H1 (cell line): ENCODE data around the gene DENND5B. TPM values are rescaled to one million over a fixed set of nuclear protein-coding genes. Genes with fewer than 3 reads are reported as not detected.

Experiments
- CTCF ChIA-PET: fragments of 300-600 bp; sonication (Branson Sonifier 250); formaldehyde crosslinking; loops from one replicate; lab custom pipeline; 2021; ENCODE audit not compliant: partially characterized antibody; lab: Charles Lee
- POLR2A ChIA-PET: fragments of 300-600 bp; sonication (Branson Sonifier 250); formaldehyde crosslinking; loops from one replicate; lab custom pipeline; 2021; ENCODE audit warnings: inconsistent platforms; ENCODE audit not compliant: partially characterized antibody; lab: Charles Lee
- DNase-seq, 2 experiments: peaks; one replicate each; pipeline versions ENCODE4 v3.0.0 to v3.0.0-alpha.2; 2010 to 2022; ENCODE audit warnings: low spot score in 2 of 2, low read depth in 1 of 2, mixed read lengths in 1 of 2
- FAIRE-seq: peaks from 2 replicates; lab custom pipeline; 2011; peaks lifted over from hg19 to GRCh38; lab: Jason Lieb, UNC
- H2AFZ ChIP-seq: 2 replicates; pipeline ENCODE4 v1.8.1; 2012; ENCODE audit warnings: low read length, inconsistent platforms
- H2AK5ac ChIP-seq: 2 replicates; pipeline ENCODE4 v1.6.1; 2013; ENCODE audit warnings: low read depth, low read length
- H2BK120ac ChIP-seq: replicated peaks from 2 replicates; pipeline ENCODE3; 2013; ENCODE audit warnings: low read depth, low read length, inconsistent platforms
- H2BK12ac ChIP-seq: 2 replicates; pipeline ENCODE4 v1.6.1; 2013; ENCODE audit warnings: low read depth, low read length
- H2BK15ac ChIP-seq: 2 replicates; pipeline ENCODE4 v1.6.1; 2013; ENCODE audit warnings: low read length
- H2BK20ac ChIP-seq: 2 replicates; pipeline ENCODE4 v1.6.1; 2013; ENCODE audit warnings: low read length
- H2BK5ac ChIP-seq: 2 replicates; pipeline ENCODE4 v1.6.1; 2013; ENCODE audit warnings: low read depth, low read length
- H3K14ac ChIP-seq: 2 replicates; pipeline ENCODE4 v1.6.1; 2013; ENCODE audit warnings: inconsistent platforms; ENCODE audit not compliant: insufficient read length
- H3K18ac ChIP-seq: 2 replicates; pipeline ENCODE4 v1.6.1; 2013; ENCODE audit warnings: low read length; ENCODE audit errors: extremely low read depth
- H3K23ac ChIP-seq: 2 replicates; pipeline ENCODE4 v1.6.1; 2013; ENCODE audit warnings: inconsistent platforms; ENCODE audit not compliant: insufficient read length
- H3K23me2 ChIP-seq: 2 replicates; pipeline ENCODE4 v1.6.1; 2013; ENCODE audit warnings: low read depth, low read length
- H3K27ac ChIP-seq: 2 replicates; pipeline ENCODE4 v1.6.1; 2011; ENCODE audit warnings: low read depth, low read length, inconsistent platforms
- H3K27me3 ChIP-seq, 4 experiments: replicated peaks in 1 of 4; 1 replicate in 1 of 4; 2 replicates in 3 of 4; pipeline versions ENCODE4 v1.6.1 to v1.8.1; 2011 to 2013; ENCODE audit warnings: low read length in 3 of 4, mild to moderate bottlenecking in 3 of 4, inconsistent platforms in 2 of 4, mixed read lengths in 2 of 4, moderate library complexity in 1 of 4; ENCODE audit not compliant: control insufficient read depth in 3 of 4, insufficient read depth in 3 of 4; ENCODE audit errors: extremely low read depth in 1 of 4
- H3K36me3 ChIP-seq, 4 experiments: 2 replicates each; pipeline versions ENCODE4 v1.6.1 to v1.8.1; 2011 to 2013; ENCODE audit warnings: mild to moderate bottlenecking in 4 of 4, low read length in 3 of 4, moderate library complexity in 2 of 4, control low read depth in 1 of 4, inconsistent platforms in 1 of 4; ENCODE audit not compliant: insufficient read depth in 4 of 4, control insufficient read depth in 2 of 4
- H3K4ac ChIP-seq: replicated peaks from 2 replicates; pipeline ENCODE3; 2013; ENCODE audit warnings: low read length, low read depth, mixed read lengths, inconsistent platforms; ENCODE audit not compliant: insufficient read length
- H3K4me1 ChIP-seq, 4 experiments: replicated peaks in 1 of 4; 1 replicate in 1 of 4; 2 replicates in 3 of 4; pipeline versions ENCODE4 v1.6.1 to v1.8.1; 2011 to 2013; ENCODE audit warnings: low read length in 3 of 4, inconsistent platforms in 2 of 4, mixed read lengths in 1 of 4; ENCODE audit not compliant: insufficient read depth in 4 of 4, control insufficient read depth in 3 of 4
- H3K4me2 ChIP-seq, 2 experiments: 2 replicates each; pipeline versions ENCODE4 v1.6.1 to v1.8.1; 2011 to 2013; ENCODE audit warnings: low read depth in 2 of 2, low read length in 2 of 2, control low read depth in 1 of 2, inconsistent platforms in 1 of 2, mild to moderate bottlenecking in 1 of 2; ENCODE audit not compliant: insufficient read depth in 1 of 2
- H3K4me3 ChIP-seq, 4 experiments: fragments of 200-600, 300-600 bp in 1 of 4; sonication (generic), shearing (Covaris generic), sonication (Bioruptor Twin) in 1 of 4; 2 replicates each; pipeline versions ENCODE4 v1.5.1 to v1.8.1; 2011 to 2016; ENCODE audit warnings: low read length in 4 of 4, low read depth in 3 of 4, control low read depth in 2 of 4, inconsistent platforms in 2 of 4, mild to moderate bottlenecking in 2 of 4, mixed read lengths in 1 of 4, moderate library complexity in 1 of 4; ENCODE audit not compliant: insufficient read depth in 2 of 4; ENCODE audit errors: extremely low read depth in 1 of 4
- H3K56ac ChIP-seq: replicated peaks from 2 replicates; pipeline ENCODE3; 2013; ENCODE audit warnings: low read depth, mild to moderate bottlenecking, mixed read lengths, low read length, inconsistent platforms; ENCODE audit not compliant: insufficient read length
- H3K79me1 ChIP-seq: 2 replicates; pipeline ENCODE4 v1.6.1; 2013; ENCODE audit warnings: low read depth, low read length, control low read depth
- H3K79me2 ChIP-seq, 2 experiments: 2 replicates each; pipeline versions ENCODE4 v1.6.1 to v1.8.1; 2012 to 2013; ENCODE audit warnings: low read length in 2 of 2, mild to moderate bottlenecking in 2 of 2, inconsistent platforms in 1 of 2; ENCODE audit not compliant: insufficient read depth in 2 of 2, control insufficient read depth in 1 of 2
- H3K9ac ChIP-seq, 4 experiments: replicated peaks in 1 of 4; 1 replicate in 1 of 4; 2 replicates in 3 of 4; pipeline versions ENCODE4 v1.6.1 to v1.8.1; 2011 to 2013; ENCODE audit warnings: low read depth in 3 of 4, low read length in 3 of 4, control low read depth in 2 of 4, mild to moderate bottlenecking in 2 of 4, moderate library complexity in 2 of 4, inconsistent platforms in 1 of 4; ENCODE audit errors: extremely low read depth in 1 of 4
- H3K9me3 ChIP-seq, 2 experiments: 2 replicates each; pipeline versions ENCODE4 v1.6.1 to v1.8.1; 2012 to 2013; ENCODE audit warnings: mild to moderate bottlenecking in 2 of 2, moderate library complexity in 2 of 2, control low read depth in 1 of 2, inconsistent platforms in 1 of 2, low read depth in 1 of 2, low read length in 1 of 2, mixed read lengths in 1 of 2; ENCODE audit not compliant: insufficient read depth in 2 of 2
- H4K20me1 ChIP-seq, 2 experiments: replicated peaks in 1 of 2; 2 replicates each; pipeline versions ENCODE3 to v1.8.1; 2011 to 2013; ENCODE audit warnings: inconsistent platforms in 2 of 2, low read length in 2 of 2, mild to moderate bottlenecking in 1 of 2; ENCODE audit not compliant: insufficient read depth in 2 of 2, control insufficient read depth in 1 of 2
- H4K5ac ChIP-seq: 2 replicates; pipeline ENCODE4 v1.6.1; 2013; ENCODE audit warnings: low read length, low read depth, mixed read lengths, inconsistent platforms; ENCODE audit not compliant: insufficient read length
- H4K8ac ChIP-seq: 2 replicates; pipeline ENCODE4 v1.8.0; 2013; ENCODE audit warnings: mild to moderate bottlenecking, moderate library complexity, low read length, inconsistent platforms; ENCODE audit not compliant: insufficient read depth; ENCODE audit errors: extremely low read depth
- H4K91ac ChIP-seq: replicated peaks from 2 replicates; pipeline ENCODE3; 2013; ENCODE audit warnings: low read length, mixed read lengths, inconsistent platforms; ENCODE audit not compliant: insufficient read length
- ASH2L ChIP-seq: fragments of 200-600, 300-600 bp; sonication (generic); IDR thresholded peaks from one replicate; pipeline ENCODE4 v1.7.1; 2017; ENCODE audit warnings: low read length
- CTCF ChIP-seq, 3 experiments: IDR thresholded peaks; 1 replicate in 2 of 3; 2 replicates in 1 of 3; pipeline versions ENCODE4 v1.5.1 to v1.6.1; 2011; ENCODE audit warnings: low read length in 3 of 3, mild to moderate bottlenecking in 3 of 3, inconsistent platforms in 2 of 3, low read depth in 1 of 3, moderate library complexity in 1 of 3; ENCODE audit not compliant: insufficient read depth in 1 of 3; ENCODE audit errors: control extremely low read depth in 1 of 3
- FOSL1 ChIP-seq: IDR thresholded peaks from 2 replicates; pipeline ENCODE4 v1.6.1; 2011; ENCODE audit warnings: mild to moderate bottlenecking, low read depth, low read length, moderate library complexity; ENCODE audit not compliant: insufficient read depth
- HDAC6 ChIP-seq: IDR thresholded peaks from one replicate; pipeline ENCODE4 v1.7.1; 2012; ENCODE audit warnings: low read depth, mild to moderate bottlenecking, inconsistent platforms, low read length, moderate library complexity
- JUN ChIP-seq: IDR thresholded peaks from 2 replicates; pipeline ENCODE4 v1.6.1; 2011; ENCODE audit warnings: low read depth, mild to moderate bottlenecking, improper control_type of control experiment, low read length
- KDM4A ChIP-seq: IDR thresholded peaks from one replicate; pipeline ENCODE4 v1.7.1; 2012; ENCODE audit warnings: low read depth, mild to moderate bottlenecking, moderate library complexity, low read length, inconsistent platforms; ENCODE audit not compliant: severe bottlenecking
- NANOG ChIP-seq: IDR thresholded peaks from 2 replicates; pipeline ENCODE4 v1.6.1; 2011; ENCODE audit warnings: low read length, low read depth, mild to moderate bottlenecking, inconsistent platforms; ENCODE audit not compliant: insufficient read depth, poor library complexity, severe bottlenecking
- RBBP5 ChIP-seq: IDR thresholded peaks from 2 replicates; pipeline ENCODE4 v1.7.1; 2012; ENCODE audit warnings: low read depth, mild to moderate bottlenecking, inconsistent platforms, low read length, moderate library complexity, borderline replicate concordance
- SIRT6 ChIP-seq: IDR thresholded peaks from one replicate; pipeline ENCODE4 v1.7.1; 2012; ENCODE audit warnings: low read length, inconsistent platforms
- TCF12 ChIP-seq: IDR thresholded peaks from 2 replicates; pipeline ENCODE4 v1.6.1; 2011; ENCODE audit warnings: low read depth, mild to moderate bottlenecking, low read length
- WGBS, 2 experiments: shearing (Covaris generic) in 1 of 2; methylation state at CpG; one replicate each; pipeline versions ENCODE4 v1.1.6 to v1.1.7; 2013 to 2015; ENCODE audit warnings: low lambda C conversion rate in 2 of 2, mixed read lengths in 2 of 2, inconsistent platforms in 1 of 2, low coverage in 1 of 2, missing lambda C conversion rate in 1 of 2; ENCODE audit not compliant: insufficient replicate concordance in 2 of 2, insufficient coverage in 1 of 2, insufficient read length in 1 of 2; ENCODE audit errors: extremely low coverage in 1 of 2, missing lambda C conversion rate in 1 of 2; 5-methylcytosine and 5-hydroxymethylcytosine counted together
- polyA plus RNA-seq, 7 experiments: library from polyadenylated mRNA; depleted of rRNA in 3 of 7; stranded (reverse) in 5 of 7; unstranded in 2 of 7; fragments of >200 nt in 5 of 7; fragments of 200-250 nt in 2 of 7; gene quantifications; 1 replicate in 5 of 7; 2 replicates in 1 of 7; 4 replicates in 1 of 7; pipeline versions ENCODE4 v1.2.1 to v1.2.3, GENCODE V29; 2011 to 2013; ENCODE audit warnings: missing spikeins in 2 of 7, mixed read lengths in 2 of 7
- total RNA-seq: library from RNA; stranded (reverse); fragmentation: NEBNext Ultra II Directional; extraction: Animal tissue kit (Norgen Biotek cat#: 25700); gene quantifications from 2 replicates; pipeline ENCODE4 v1.2.1, GENCODE V29; 2021
- TF ChIP-seq, protein P1 (sequence below): IDR thresholded peaks from 2 replicates; pipeline ENCODE4 v1.6.1; 2012; ENCODE audit warnings: inconsistent platforms

DENND5B gene
- total and polyA plus RNA-seq, 2 of the 8 experiments (the other 6 are each of a cell fraction or from before 2014, with no cell fraction given), result 13.4 to 20.2 TPM

DNA sequence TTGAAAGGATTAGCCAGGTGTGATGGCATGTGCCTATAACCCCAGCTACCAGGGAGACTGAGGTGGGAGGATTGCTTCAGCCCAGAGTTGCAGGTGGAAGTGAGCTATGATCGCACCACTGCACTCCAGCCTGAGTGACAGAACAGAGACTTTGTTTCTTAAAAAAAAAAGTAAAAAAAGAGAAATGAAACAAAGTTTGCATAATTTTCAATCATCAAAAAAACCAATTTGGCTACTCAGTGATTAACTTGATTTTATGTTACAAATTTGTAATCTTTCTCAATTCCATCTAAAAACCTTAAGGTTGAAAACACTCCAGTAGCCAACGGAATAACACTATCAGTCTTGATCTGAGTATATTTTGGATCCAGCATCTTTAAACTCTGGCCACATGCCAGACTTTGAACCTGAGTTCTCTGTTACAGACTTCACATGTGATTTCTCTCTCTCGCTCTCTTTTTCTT is 12.6 kb upstream of the DENND5B start:
- Histone ChIP-seq H4K5ac (no peak overlapping the region), H2BK20ac (no peak overlapping the region), H2BK15ac (no peak overlapping the region), H3K4me1 (no peaks in the 10 kb centered on the region), H2AK5ac (no peak overlapping the region), H4K91ac (no peak overlapping the region), H3K14ac (no peak overlapping the region), H3K4ac (no peak overlapping the region), H3K18ac (no peak overlapping the region), H3K23ac (no peak overlapping the region), H3K36me3 (no peaks in the 10 kb centered on the region), H3K4me2 (no peak overlapping the region), H3K79me2 (no peaks in the 10 kb centered on the region), H3K9me3 (no peaks in the 10 kb centered on the region), H4K20me1 (no peaks in the 10 kb centered on the region), H3K56ac (no peak overlapping the region), H4K8ac (no peak overlapping the region), H2BK120ac (no peak overlapping the region), H3K27ac (no peak overlapping the region), H3K27me3 (no peaks in the 10 kb centered on the region), H3K79me1 (no peaks in the 10 kb centered on the region), H2BK5ac (no peak overlapping the region), H3K23me2 (no peaks in the 10 kb centered on the region), H2AFZ (no peak overlapping the region), H2BK12ac (no peak overlapping the region), H3K9ac (peak overlapping the region in 1 of 4 experiments; percentile 34; a peak in 1 of 7 replicates), H3K4me3 (no peak overlapping the region)
- CTCF ChIA-PET, result interaction anchor here (0.6 to 2.5 kb wide), 2 partner anchors 8 to 182 kb away, joined by 3 to 7 read pairs; no protein-coding TSS in a partner anchor
- no peak for DNase-seq
- POLR2A ChIA-PET, result interaction anchor here (0.5 kb wide), 1 partner anchor 107 kb away, joined by 3 read pairs; no protein-coding TSS in a partner anchor
- FAIRE-seq, result no peak
- 96% methylated on average over 3 of the region's 3 CpGs; no CpG with 5 or more reads in 1 of the 2 experiments for WGBS, 2 experiments
- no peak for TF ChIP-seq JUN
- no peak for TF ChIP-seq FOSL1
- TF ChIP-seq, protein P1, sequence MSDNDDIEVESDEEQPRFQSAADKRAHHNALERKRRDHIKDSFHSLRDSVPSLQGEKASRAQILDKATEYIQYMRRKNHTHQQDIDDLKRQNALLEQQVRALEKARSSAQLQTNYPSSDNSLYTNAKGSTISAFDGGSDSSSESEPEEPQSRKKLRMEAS, result no peak
- no peak for TF ChIP-seq ASH2L
- no peak for TF ChIP-seq KDM4A
- TF ChIP-seq RBBP5, result no peak
- TF ChIP-seq NANOG, result no peak
- no peak for TF ChIP-seq TCF12
- TF ChIP-seq SIRT6, result no peak
- TF ChIP-seq HDAC6, result no peak
- TF ChIP-seq CTCF (IDR thresholded peaks at IDR 0.05; ENCODE audit: control extremely low read depth in 1 of 3, insufficient read depth in 1 of 3, low read depth in 1 of 3, low read length in 3 of 3), result no peak
